GM18508 (cell line): Measurements from ENCODE around the gene MFAP3L.

Experiments used
- ATAC-seq: cut with Tn5 transposase; IDR thresholded peaks from one replicate; pipeline ENCODE4 v1.9.1; 2021; ENCODE audit warnings: moderate number of reproducible peaks; ENCODE audit not compliant: insufficient read depth, unreplicated experiment

Gene MFAP3L

DNA sequence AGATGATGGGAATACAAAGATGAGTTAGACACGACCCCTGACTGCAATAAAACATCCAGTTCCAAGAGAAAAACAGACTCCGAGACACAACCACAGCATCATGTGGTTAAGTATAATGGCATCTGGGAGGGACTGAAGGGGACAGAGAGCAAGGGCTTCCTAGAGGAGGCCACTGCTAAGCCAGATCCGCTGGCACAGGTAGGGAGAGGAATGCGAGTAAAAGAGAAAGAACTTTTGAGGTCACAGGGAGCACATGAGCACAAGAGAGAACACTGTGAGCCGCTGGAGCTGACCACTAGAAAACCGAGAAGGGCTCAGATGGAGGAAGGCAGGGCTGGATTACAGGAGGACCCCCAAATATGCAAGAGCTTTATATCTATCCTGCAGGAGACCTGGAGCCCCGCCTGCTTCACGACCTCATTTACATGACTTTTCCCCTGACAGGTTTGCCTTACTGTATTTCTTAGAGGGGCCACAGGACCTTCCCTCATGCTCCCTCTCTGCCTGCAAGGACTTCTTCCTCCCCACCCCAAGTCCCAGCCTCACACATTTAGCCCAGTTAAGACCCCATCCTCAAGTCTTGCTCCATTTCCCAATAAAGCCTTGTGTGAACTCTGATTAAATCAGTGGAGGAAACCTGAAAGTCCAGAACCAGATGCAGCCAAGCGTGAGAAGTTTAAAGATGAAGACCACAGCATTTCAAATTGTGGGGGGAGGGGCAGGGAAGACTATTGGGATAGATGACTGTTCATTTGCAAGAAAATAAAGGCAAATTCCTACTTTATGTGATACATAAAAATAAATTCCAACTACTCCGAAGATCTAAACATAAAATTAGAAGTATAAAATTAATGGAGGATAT is 29.6 kb downstream of the MFAP3L start:
- no peak for ATAC-seq

DNA sequence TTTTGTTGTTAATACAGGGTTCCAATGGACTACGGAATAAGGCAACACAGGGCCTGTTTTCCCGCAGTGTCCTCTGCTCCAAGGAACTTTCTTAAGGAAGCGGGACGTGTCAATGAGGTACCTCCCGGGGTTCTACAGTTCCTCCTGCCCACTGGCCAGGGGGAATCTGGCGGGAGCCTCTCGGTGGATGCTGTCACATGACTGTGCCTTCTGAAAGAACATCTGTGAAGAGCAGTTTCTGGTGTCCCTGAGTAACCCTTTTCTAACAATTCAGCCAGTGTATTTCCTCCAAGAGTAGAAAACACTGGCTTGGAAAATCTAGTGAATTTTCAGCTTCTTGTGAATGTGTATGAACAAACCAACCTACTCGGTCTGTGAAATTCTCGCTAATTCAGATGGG is 32.7 kb downstream of the MFAP3L start:
- no peak for ATAC-seq

DNA sequence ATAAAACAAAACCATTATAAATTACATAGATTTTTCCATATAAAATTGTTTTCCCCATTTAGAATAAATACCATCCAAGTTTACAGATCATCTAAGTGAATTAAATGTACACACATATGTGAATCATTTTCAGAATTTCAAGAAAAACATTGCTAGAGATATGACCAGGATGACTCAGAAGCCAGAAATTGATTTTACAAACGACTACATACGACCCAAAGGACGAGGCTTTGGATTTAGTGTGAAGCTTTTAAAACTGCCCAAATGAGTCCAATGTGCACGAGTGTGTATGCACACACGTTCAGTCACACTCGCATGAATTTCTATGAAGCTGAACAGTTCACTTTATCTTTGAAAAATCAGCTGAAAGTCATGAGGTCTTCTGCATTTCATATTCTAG is 37.9 kb downstream of the MFAP3L start:
- no peak for ATAC-seq

DNA sequence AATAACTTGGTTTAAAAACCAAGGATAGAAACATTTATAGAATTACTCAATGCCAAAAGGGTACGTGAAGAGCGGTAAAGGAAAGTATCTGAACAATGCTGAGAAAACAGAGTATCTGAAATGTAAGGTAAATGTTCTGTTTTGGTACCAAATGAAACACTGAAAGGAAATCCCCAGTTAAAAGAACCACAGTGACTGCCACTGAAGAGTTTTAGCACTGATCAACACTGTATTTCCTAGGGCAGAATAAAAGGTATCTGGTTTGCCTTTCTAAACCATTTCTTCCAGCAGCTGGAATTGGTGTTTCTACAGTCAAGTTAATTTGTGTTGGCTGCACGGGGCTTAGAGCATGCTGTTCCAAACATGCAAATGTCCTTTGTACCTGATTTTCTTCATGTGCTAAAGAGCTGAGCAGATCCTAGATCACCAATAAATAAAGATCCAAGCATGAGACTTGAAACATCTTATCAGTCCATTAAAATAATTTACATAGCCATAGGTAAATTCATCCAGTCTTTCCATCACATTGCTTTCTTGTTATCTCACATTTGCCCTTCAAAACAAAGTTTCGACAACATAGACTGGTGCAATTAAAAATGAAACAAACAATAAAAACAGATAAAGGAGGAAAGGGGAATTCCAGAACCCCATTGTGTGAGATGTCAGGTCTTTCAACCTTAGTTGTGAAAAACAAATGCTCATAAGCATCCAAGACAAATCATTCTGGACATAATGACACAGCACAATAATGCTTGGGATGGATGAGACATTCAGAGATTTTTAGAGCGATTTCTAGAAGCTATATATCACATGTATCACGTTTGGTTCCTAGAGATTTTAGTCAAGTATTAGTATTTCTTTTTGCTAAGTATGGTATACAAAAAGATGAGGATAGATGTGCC is 38.6 kb downstream of the MFAP3L start:
- no peak for ATAC-seq

DNA sequence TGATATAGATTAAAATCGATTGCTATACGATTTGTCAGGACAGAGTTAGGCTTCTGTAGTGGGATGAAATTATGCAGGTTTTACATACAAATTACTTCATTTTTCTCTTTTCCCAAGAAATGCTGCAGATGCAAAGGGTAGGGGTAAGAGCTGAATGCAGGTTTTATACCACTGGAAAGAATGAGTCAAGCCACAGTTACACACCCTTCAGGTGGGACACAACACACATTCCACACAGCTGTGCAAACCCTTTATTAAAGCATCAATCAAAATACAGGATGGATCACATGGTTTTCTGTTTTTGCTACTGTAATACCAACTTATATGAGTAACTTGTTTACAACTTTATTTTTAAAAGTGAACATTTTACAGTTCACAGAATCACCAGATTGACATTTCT is 39.8 kb downstream of the MFAP3L start:
- no peak for ATAC-seq

DNA sequence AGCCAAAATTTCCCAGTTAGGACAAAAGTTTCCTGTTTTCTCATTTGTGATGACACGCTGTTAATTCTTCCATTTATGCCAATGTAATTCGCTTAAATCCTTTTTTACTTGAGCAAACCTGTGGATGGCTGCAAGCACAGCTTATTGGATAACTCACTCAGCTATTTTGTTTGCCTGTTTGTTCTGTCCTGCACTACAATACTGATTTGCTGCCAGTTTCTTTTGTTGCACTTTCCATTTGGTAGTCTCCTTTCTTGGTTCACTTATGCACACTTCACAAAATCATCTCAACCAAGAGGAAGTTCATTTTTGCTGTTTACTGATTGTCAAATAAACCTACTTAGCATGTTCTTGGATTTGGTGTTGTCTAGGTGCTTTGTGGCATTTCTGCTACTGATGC is 40.3 kb downstream of the MFAP3L start:
- no peak for ATAC-seq

DNA sequence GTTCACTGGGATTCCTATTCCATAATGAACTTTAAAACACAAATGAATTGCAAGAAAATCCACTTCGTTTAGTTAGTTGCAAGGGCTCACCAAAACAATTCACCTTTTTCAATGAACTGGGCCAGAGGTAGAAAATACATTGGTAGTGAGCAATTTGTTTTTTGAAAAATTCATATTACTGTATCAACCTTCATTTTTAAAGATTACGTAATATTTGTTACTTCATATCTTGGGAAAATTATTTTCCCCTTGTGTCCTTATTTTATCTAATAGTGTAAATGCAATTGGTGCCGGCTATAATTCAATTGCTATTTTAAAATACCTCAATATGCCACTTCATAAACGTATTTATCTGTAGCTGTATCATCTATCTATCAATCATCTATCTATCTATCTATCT is 41.5 kb downstream of the MFAP3L start:
- ATAC-seq = no peak

DNA sequence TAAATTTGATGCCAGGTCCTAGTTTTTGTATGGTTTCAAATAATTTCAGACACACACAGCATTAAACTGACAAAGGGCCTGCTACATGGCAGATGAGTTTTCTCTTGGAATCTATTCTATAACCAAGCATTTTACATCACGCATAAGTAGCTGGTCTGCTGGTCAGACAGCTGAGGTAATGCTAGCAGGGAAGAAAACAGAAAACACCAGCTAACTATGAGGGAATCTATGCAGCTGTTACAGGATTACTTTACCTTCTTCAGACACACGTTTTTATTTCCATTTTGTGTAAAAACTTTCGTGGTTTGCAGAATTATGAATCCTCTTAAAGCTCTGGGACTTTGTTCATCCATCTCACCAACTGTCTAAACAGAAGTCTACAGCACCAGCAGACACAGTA is 42.0 kb downstream of the MFAP3L start:
- no peak for ATAC-seq

DNA sequence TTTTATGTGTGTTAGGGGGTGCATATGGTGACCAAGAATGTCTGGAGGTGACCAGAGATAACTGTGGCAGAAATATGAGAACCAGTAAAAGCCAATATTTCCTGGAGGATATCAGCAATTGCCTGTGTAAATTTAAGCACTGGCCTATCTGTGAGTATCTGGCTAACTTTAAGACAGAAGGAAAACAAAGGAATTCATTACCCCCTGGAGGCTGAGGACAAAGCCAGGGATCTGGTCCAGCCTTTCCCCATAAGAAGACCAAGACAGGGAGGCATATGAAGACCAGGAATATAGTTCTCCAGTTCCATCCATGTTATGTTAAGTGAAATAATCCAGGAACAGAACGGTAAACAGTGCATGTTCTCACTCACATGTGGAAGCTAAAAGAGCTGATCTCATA is 49.2 kb downstream of the MFAP3L start:
- ATAC-seq = no peak

DNA sequence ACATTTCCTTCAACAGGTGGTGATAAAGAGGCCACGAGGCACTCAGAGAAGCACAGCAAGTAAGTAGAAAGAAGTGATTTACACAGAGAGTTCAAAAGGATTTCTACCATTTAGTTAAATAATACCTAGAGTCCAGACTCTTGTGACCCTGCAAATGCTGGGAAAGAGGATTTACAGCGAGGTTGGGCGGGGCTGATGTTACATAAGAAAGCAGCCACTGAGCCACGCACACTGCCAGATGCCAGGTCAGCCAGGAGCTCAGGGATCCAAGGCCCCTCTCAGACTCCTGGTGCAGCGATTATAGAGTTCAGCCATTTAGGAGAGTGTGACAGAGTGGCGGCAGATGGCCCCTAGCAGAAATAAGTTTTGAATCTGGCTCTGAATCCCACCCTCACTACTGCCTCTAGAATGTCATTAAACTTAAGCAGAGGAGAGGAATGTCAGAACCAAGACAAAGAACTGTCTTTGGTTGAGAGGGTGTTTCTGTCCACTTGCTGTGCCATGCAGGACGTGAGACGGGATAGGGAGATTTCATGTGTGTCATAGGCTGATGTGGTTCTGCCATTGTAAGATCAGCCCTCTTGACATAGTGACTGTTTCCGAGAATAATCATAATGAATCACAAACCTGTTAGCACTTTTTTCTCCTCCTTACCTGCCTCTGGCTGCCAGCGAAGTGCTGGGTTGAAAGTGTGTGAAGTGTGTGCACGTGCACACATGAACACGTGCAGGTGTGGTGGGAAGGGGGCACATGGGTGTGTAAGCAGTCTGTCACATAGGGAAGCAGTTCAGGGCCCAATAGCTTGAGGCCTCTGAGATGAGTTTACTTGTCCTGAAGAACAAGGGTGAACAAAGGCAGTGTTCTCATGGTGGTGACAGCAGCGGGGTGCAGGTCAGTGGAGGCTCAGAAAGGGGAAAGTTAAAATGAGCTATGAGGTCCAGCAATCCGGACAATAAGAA is 50.1 kb downstream of the MFAP3L start:
- ATAC-seq = no peak

DNA sequence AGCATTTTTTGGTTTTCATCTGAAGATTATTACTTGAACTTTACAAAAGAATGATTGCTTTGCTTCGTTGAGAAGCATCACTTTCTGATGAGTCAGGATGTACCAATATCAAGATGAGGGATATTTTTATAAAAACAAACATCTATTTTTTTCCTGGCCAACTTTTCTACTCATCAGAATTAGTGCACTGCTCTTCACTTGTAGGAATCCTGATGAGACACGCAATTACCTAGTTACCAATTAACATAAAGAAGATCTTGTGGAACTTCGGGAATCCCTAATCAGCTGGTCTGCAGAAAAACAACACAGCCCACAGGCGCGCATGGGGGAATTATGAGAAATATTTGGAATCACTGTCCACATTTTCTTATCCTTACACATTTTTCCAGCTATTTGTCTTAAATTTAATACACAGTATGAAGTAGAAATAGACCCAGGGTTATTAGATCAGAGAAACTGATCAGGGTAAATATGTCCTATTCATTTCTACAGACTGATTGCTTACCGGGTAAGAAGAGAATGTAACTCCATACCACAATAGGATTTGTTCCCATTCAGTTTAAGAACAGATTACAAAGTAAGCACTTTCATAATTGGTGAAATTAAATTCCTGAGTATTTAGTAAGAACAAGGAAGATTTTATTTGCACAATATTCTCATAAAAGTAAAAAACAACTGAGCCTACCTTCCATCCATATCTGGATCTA is 50.9 kb downstream of the MFAP3L start:
- ATAC-seq = no peak

DNA sequence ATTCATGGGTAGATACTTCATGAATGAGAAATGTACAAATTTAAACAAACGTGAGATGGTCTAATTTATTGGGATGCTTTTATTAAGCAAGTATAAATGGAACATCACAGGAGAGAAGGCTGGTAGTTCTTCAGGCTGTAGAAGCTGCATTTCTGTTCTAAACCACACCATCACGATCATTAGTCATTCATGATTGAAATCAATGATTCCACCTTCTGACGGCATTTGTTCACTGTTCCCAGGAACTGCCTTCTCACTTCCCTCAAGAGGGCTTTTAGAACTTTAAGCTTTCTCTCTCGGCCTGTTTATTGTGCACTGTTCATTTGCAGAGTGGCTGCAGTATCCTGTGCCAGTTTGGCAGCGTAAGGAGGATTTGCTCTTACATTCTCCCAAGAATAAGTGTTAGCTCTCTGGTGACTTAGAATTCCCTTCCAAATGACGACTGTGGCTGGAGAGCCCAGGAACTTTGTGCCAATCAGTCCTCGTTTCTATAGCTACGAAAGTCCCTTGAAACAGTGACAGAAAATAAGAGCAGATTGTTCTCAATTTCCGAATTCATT is 54.7 kb downstream of the MFAP3L start:
- no peak for ATAC-seq

DNA sequence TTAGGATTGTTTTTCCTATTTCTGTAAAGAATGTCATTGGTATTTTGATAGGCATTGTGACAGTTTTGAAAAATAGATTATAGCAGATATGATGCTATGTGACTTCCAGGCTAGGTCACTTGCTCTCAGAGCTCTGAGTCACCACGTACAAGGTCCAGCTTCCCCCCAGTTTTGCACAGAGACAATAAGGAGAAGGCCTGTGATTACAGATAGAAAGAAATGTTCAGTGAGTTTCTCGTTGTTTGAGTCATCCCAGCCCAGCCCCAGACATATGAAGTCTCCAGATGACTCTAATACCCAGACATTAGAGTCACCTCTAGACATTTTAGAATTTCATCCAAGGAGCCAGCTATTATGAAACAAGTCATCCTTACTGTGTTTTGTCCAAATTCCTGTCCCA is 57.2 kb downstream of the MFAP3L start:
- ATAC-seq = no peak

DNA sequence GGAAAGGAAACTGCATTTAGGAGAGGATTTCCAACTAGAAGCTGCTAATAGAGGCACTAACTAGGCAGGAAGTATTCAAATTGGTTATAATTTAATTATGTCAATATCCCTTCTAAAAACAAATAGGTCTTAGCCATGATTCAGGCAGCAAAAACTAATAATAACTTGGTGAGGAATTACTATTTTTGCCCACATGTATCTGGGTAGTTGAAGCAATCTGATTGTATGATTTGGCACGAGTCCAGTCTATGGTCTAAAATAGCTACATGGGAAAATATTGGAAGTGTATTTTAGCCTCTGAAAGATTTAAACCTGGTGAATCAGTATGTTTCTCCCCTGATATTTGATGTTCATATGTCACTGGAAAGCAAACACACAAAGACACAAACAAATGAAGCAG is 62.2 kb downstream of the MFAP3L start:
- no peak for ATAC-seq

DNA sequence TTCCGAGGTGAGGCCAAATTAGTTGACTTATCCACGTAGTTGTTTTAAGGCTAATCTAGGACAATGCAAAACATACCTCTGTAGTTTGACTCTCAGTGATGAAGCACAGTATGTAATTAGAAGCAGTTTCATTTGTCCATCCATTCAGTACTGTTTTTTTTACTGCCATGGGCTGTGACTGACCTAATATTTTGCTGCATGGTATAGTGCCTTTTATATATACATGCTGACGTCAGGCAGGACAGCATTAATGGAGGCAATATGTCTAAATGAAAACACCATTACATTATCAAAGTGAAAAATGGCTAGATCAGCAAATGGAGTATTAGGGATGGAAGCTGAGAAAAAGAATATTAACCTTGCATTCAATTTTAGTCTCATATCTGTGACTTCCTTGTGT is 66.9 kb downstream of the MFAP3L start:
- no peak for ATAC-seq

DNA sequence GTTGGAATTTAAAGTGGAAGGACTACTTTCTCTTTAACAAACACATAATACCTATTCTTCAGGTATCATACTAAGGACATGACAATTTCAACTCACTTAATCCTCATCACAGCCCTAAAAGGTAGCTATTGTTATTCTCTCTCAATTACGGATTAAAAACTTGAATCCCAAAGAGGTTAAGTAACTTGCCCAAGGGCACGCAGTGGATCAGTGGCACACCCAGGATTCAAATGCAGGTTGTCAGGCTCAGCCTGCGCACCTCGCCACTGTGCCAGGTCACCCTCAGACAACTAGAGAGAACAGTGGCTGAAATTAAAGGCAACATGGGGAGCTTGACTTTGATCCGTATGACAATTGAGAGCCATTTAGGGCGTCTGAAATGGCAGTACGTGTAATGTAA is 67.6 kb downstream of the MFAP3L start:
- no peak for ATAC-seq

DNA sequence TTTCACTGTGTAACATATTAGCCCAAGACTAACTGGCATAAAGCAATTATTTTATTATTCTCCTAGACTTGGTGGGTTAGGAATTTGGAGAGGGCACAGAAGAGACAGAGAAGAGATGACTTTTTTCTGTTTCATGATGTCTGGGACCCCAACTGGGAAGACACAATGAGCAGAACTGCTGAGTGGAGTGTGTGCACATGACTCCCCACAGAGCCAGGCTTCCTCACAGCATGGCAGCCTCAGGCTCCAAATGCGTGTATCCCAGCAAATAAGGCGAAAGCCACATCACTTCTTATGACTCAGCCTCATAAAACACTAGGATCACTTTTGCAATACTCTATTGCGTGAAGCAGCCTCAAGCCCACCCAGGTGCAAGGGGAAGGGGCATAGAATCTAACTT is 68.4 kb downstream of the MFAP3L start:
- no peak for ATAC-seq

DNA sequence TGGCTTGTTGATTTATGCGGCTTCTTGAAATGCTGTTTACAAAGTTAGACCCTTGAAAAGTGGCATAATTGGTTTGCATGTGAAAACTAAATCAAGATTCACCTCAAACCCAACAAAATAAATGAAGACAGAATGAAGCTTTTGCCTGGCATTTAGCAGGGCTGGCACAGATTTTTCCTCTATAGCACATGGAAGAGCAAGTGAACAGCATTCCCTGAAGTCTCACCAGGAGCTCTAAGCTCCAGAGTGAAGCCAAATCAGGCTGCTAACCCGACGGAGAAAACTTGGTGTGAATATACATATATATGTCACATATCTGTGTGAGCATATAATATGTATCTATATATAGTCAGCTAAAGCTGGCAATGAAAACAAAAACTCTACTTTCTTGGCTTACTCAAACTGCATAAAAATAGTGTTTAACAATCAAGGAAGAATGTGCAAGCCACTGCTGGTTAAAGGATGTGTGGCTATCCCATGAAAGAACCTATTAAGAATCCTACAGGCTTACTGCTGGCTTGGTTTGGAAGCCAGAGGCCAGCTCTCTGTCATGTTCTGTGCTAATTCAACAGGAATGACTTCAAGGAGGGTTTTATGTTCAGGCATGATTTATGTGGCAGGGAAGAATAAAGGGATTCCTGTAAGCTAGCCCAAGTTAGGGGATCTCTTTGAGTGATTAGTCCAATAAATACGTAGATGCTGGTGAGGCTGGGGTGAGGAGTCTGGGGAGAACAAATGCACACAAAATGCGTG is 69.9 kb downstream of the MFAP3L start:
- no peak for ATAC-seq

DNA sequence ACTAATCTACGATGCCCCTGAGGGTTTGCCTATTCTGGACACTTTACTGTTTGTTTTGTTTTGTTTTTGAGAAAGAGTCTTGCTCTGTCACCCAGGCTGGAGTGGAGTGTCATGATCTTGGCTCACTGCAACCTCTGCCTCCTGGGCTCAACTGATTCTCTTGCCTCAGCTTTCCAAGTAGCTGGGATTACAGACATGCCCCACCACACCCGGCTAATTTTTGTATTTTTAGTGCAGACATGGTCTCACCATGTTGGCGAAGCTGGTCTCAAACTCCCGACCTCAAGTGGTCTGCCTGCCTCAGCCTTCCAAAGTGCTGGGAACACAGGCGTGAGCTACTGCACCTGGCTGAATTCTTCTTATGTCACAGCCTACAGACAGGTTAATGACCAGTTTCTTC is 70.7 kb downstream of the MFAP3L start:
- ATAC-seq = no peak
